ENCODE results near the gene UNC80.
A peak's percentile ranks its signal among the peaks of the same experiment; 100 is the strongest.

UNC80 gene

GRCh38 chr2:210009126-210009525 lies 237.5 kb downstream of the UNC80 start:
- H3K27ac Mint-ChIP-seq, result no peak overlapping the region
- peaks cover 32% of the 10 kb centered on the region for H3K4me1 Mint-ChIP-seq
- no peaks in the 10 kb centered on the region for H3K9me3 Mint-ChIP-seq
- no peaks in the 10 kb centered on the region for H3K27me3 Mint-ChIP-seq (ENCODE audit: low read depth)
- no peak overlapping the region for H3K4me3 Mint-ChIP-seq
- peaks cover 42% of the 10 kb centered on the region for H3K36me3 Mint-ChIP-seq (ENCODE audit: low read depth)
- no peak for TF ChIP-seq CTCF (IDR thresholded peaks at IDR 0.05; ENCODE audit: unreplicated experiment in 3 of 3)

- Mint-ChIP-seq H3K36me3 (ENCODE audit: low read depth) (peaks cover 46% of the 10 kb centered on the region), H3K4me1 (peaks cover 24% of the 10 kb centered on the region), H3K27ac (no peak overlapping the region), H3K27me3 (ENCODE audit: low read depth) (no peaks in the 10 kb centered on the region), H3K4me3 (no peak overlapping the region), H3K9me3 (no peaks in the 10 kb centered on the region)
- TF ChIP-seq CTCF (IDR thresholded peaks at IDR 0.05; ENCODE audit: unreplicated experiment in 3 of 3), result no peak
Measured at GRCh38 chr2:210009896-210010295, 238.3 kb downstream of the UNC80 start.

GRCh38 chr2:210020138-210020537 lies 248.5 kb downstream of the UNC80 start:
- TF ChIP-seq CTCF (IDR thresholded peaks at IDR 0.05; ENCODE audit: unreplicated experiment in 3 of 3), result no peak
- Mint-ChIP-seq H3K36me3 (ENCODE audit: low read depth) (peaks cover 70% of the 10 kb centered on the region), H3K4me3 (no peak overlapping the region), H3K4me1 (no peaks in the 10 kb centered on the region), H3K27me3 (ENCODE audit: low read depth) (no peaks in the 10 kb centered on the region), H3K9me3 (no peaks in the 10 kb centered on the region), H3K27ac (no peak overlapping the region)

- Mint-ChIP-seq H3K9me3 (no peaks in the 10 kb centered on the region), H3K4me3 (no peak overlapping the region), H3K4me1 (no peaks in the 10 kb centered on the region), H3K27me3 (ENCODE audit: low read depth) (no peaks in the 10 kb centered on the region), H3K27ac (no peak overlapping the region), H3K36me3 (ENCODE audit: low read depth) (peaks cover 66% of the 10 kb centered on the region)
- TF ChIP-seq CTCF (IDR thresholded peaks at IDR 0.05; ENCODE audit: unreplicated experiment in 3 of 3), result no peak
Measured at GRCh38 chr2:210022824-210023223, 251.2 kb downstream of the UNC80 start.

- Mint-ChIP-seq H3K4me3 (no peak overlapping the region), H3K9me3 (no peaks in the 10 kb centered on the region), H3K27ac (peak overlapping the region in 1 of 3 experiments; percentile 2), H3K27me3 (ENCODE audit: low read depth) (no peaks in the 10 kb centered on the region), H3K4me1 (no peaks in the 10 kb centered on the region), H3K36me3 (ENCODE audit: low read depth) (peaks cover 48% of the 10 kb centered on the region)
- TF ChIP-seq CTCF (IDR thresholded peaks at IDR 0.05; ENCODE audit: unreplicated experiment in 3 of 3), result no peak
Measured at GRCh38 chr2:210027608-210028007, 256.0 kb downstream of the UNC80 start.

GRCh38 chr2:210028178-210028577 lies 256.5 kb downstream of the UNC80 start:
- H3K27me3 Mint-ChIP-seq (ENCODE audit: low read depth), result no peaks in the 10 kb centered on the region
- H3K27ac Mint-ChIP-seq, result peak overlapping the region in 2 of 3 experiments; percentile 2 to 22
- H3K4me3 Mint-ChIP-seq, result no peak overlapping the region
- H3K9me3 Mint-ChIP-seq, result no peaks in the 10 kb centered on the region
- no peaks in the 10 kb centered on the region for H3K4me1 Mint-ChIP-seq
- peaks cover 47% of the 10 kb centered on the region for H3K36me3 Mint-ChIP-seq (ENCODE audit: low read depth)
- TF ChIP-seq CTCF (IDR thresholded peaks at IDR 0.05; ENCODE audit: unreplicated experiment in 3 of 3), result no peak
